GM20000 (cell line): ENCODE measurements around the gene OGDH.
A peak's percentile ranks its signal among the peaks of the same experiment; 100 is the strongest.

Experiments used
- DNase-seq: peaks from one replicate; pipeline ENCODE4 v3.0.0; 2012; ENCODE audit warnings: low spot score
- CTCF ChIP-seq: IDR thresholded peaks from 2 replicates; pipeline ENCODE4 v1.5.1; 2012; ENCODE audit warnings: mild to moderate bottlenecking, control low read depth; ENCODE audit errors: extremely low read depth, missing control alignments

Gene OGDH

GRCh38 chr7:44564606-44565005 lies 41.8 kb upstream of the OGDH start:
- no peak for DNase-seq
- TF ChIP-seq CTCF, result no peak

- peak; percentile 62 for DNase-seq
- TF ChIP-seq CTCF, result peak; percentile 94
Observed at GRCh38 chr7:44565097-44565794, 41.2 kb upstream of the OGDH start.

GRCh38 chr7:44565795-44566559 lies 40.5 kb upstream of the OGDH start:
- DNase-seq, result no peak
- TF ChIP-seq CTCF, result no peak

- TF ChIP-seq CTCF, result no peak
- DNase-seq, result no peak
Observed at GRCh38 chr7:44566680-44567079, 39.7 kb upstream of the OGDH start.

GRCh38 chr7:44567884-44568283 lies 38.5 kb upstream of the OGDH start:
- no peak for TF ChIP-seq CTCF
- no peak for DNase-seq

GRCh38 chr7:44568771-44569560 lies 37.5 kb upstream of the OGDH start:
- no peak for TF ChIP-seq CTCF
- no peak for DNase-seq

- DNase-seq, result no peak
- TF ChIP-seq CTCF, result no peak
Observed at GRCh38 chr7:44569959-44570358, 36.5 kb upstream of the OGDH start.
